Heart left ventricle (tissue), 16 donors: ENCODE results near the gene PRKN. TPM values are rescaled to one million over a fixed set of nuclear protein-coding genes. Genes with fewer than 3 reads are reported as not detected.

Experiments
- ATAC-seq, 4 donors: fragments of 200-7000 bp; cut with Tn5 transposase; one replicate each; pipeline ENCODE4 v1.9.1; 2020 to 2022; ENCODE audit warnings: moderate library complexity in 4 of 4, mild to moderate bottlenecking in 3 of 4, moderate number of reproducible peaks in 1 of 4
- DNase-seq, 5 donors: peaks; one replicate each; pipeline ENCODE4 v3.0.0-alpha.2; 2020
- H3K27ac ChIP-seq, 12 donors: fragments of 200-600 bp; sonication (generic) in 4 of 12; one replicate each; pipeline versions ENCODE4 v1.5.0 to v1.8.0; 2016 to 2022; ENCODE audit warnings: mild to moderate bottlenecking in 2 of 12
- H3K27me3 ChIP-seq, 9 donors: fragments of 200-600 bp; sonication (generic) in 2 of 9; one replicate each; pipeline versions ENCODE4 v1.5.1 to v1.8.0; 2016 to 2022; ENCODE audit warnings: mild to moderate bottlenecking in 3 of 9
- H3K36me3 ChIP-seq, 9 donors: fragments of 200-600 bp; sonication (generic) in 2 of 9; one replicate each; pipeline versions ENCODE4 v1.5.0 to v1.8.0; 2018 to 2022; ENCODE audit warnings: mild to moderate bottlenecking in 2 of 9
- H3K4me1 ChIP-seq, 12 donors: fragments of 200-600 bp; sonication (generic) in 4 of 12; one replicate each; pipeline versions ENCODE4 v1.5.0 to v1.8.0; 2016 to 2022; ENCODE audit warnings: mild to moderate bottlenecking in 3 of 12
- H3K4me3 ChIP-seq, 12 donors: fragments of 200-600 bp; sonication (generic) in 4 of 12; one replicate each; pipeline versions ENCODE4 v1.5.0 to v1.8.0; 2017 to 2022; ENCODE audit warnings: mild to moderate bottlenecking in 9 of 12, moderate library complexity in 4 of 12
- H3K9me3 ChIP-seq, 12 donors: fragments of 200-600 bp; sonication (generic) in 4 of 12; one replicate each; pipeline versions ENCODE4 v1.5.0 to v1.8.0; 2016 to 2022; ENCODE audit warnings: mild to moderate bottlenecking in 1 of 12
- POLR2A ChIP-seq, 2 donors: fragments of 450-650 bp; IDR thresholded peaks; one replicate each; pipeline ENCODE4 v1.6.1; 2017; ENCODE audit warnings: antibody characterized with exemption in 2 of 2, mild to moderate bottlenecking in 2 of 2, moderate library complexity in 2 of 2
- WGBS, 4 donors: extraction: QIAGEN DNeasy Blood & Tissue Kit in 2 of 4; methylation state at CpG; one replicate each; pipeline versions ENCODE4 v1.1.5 to v1.1.7; 2013 to 2018; 5-methylcytosine and 5-hydroxymethylcytosine counted together
- intact Hi-C, 10 donors: fragments of 100-400 bp; cut with DNase I; formaldehyde crosslinking; loops; one replicate each; pipeline versions ENCODE4 v1.11.1 to v1.14.2; 2022
- polyA plus RNA-seq, 2 donors: library from polyadenylated mRNA; stranded (reverse); fragments of 200-250 nt; gene quantifications; one replicate each; pipeline ENCODE4 v1.2.3, GENCODE V29; 2013
- total RNA-seq, 9 donors: library from RNA; depleted of rRNA in 2 of 9; stranded (reverse); fragments of >200 nt in 2 of 9; fragmentation: NEBNext Ultra II Directional in 3 of 9; extraction: Animal tissue kit (Norgen Biotek cat#: 25700) in 3 of 9; gene quantifications; one replicate each; pipeline versions ENCODE4 v1.1.0 to v1.2.4, GENCODE V29; 2016 to 2023
- TF ChIP-seq, protein P1 (sequence below), 12 donors: fragments of 200-600 bp; sonication (generic) in 4 of 12; IDR thresholded peaks; one replicate each; pipeline versions ENCODE4 v1.5.0 to v1.8.0; 2018 to 2022; ENCODE audit warnings: antibody characterized with exemption in 12 of 12, mild to moderate bottlenecking in 5 of 12
- donor health status: ischemic (EF 13 %, LVEDD 7.1; RV severe dilation, severe dysfunction).
- donor health status: healthy with polysubstance abuse.
- donor health status: DM: no; HTN: yes; CAD: no.
- donor health status: DM: no; HTN: no; CAD: no.
- donor health status: ischemic (EF 25% LVEDD 6.9; RV normal size, moderate dysfunction).
- donor health status: ischemic (EF 25% LVEDD 5.7; RV mildly dilated, moderate dysfunction).
- donor health status: healthy.
- donor health status: DM: yes; HTN: yes; CAD: no.
- donor health status: ischemic (EF 35%, LVEDD 5.7; RV mildly dilated, moderate dysfunction).
- donor health status: nonischemic (EF 11% LVEDD 7.7; RV severe dilation, severe dysfunction).
- donor health status: DM: yes; HTN: yes; CAD: no.
- donor health status: PGD.
- donor health status: ischemic (EF 29% LVEDD 5.4; RV normal size, mild dysfunction).
- donor health status: nonischemic (EF 23%, LVEDD 6.1; RV moderate dilation, normal function).

PRKN gene
- total and polyA plus RNA-seq, 11 donors: 3.4 to 32.5 (median 21.2) TPM

- no peak overlapping the region for H3K4me3 ChIP-seq
- no peaks in the 10 kb centered on the region for H3K9me3 ChIP-seq
- intact Hi-C loops: loop anchor here (2.0 to 10.0 kb wide), 5 partner anchors 270 to 298 kb away; no protein-coding TSS in a partner anchor
- H3K27ac ChIP-seq: no peak overlapping the region
- 63 to 79% (median 74%) methylated on average over 3 of the region's 3 CpGs for WGBS, 4 donors
- no peak for TF ChIP-seq POLR2A (IDR thresholded peaks at IDR 0.05)
- TF ChIP-seq, protein P1, sequence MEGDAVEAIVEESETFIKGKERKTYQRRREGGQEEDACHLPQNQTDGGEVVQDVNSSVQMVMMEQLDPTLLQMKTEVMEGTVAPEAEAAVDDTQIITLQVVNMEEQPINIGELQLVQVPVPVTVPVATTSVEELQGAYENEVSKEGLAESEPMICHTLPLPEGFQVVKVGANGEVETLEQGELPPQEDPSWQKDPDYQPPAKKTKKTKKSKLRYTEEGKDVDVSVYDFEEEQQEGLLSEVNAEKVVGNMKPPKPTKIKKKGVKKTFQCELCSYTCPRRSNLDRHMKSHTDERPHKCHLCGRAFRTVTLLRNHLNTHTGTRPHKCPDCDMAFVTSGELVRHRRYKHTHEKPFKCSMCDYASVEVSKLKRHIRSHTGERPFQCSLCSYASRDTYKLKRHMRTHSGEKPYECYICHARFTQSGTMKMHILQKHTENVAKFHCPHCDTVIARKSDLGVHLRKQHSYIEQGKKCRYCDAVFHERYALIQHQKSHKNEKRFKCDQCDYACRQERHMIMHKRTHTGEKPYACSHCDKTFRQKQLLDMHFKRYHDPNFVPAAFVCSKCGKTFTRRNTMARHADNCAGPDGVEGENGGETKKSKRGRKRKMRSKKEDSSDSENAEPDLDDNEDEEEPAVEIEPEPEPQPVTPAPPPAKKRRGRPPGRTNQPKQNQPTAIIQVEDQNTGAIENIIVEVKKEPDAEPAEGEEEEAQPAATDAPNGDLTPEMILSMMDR (IDR thresholded peaks at IDR 0.05): peak; percentile 21 to 63 (median 40)
- ATAC-seq: peak in 1 of 4 donors; percentile 51
- no peaks in the 10 kb centered on the region for H3K36me3 ChIP-seq
- H3K4me1 ChIP-seq: no peaks in the 10 kb centered on the region
- no peak for DNase-seq
- H3K27me3 ChIP-seq: no peaks in the 10 kb centered on the region
These were observed 1032.6 kb downstream of the PRKN start for GRCh38 chr6:161694995-161695394.

GRCh38 chr6:161686655-161687054 lies 1040.9 kb downstream of the PRKN start:
- DNase-seq: no peak
- 89 to 91% (median 91%) methylated on average over 4 of the region's 4 CpGs for WGBS, 4 donors
- H3K4me3 ChIP-seq: no peak overlapping the region
- H3K36me3 ChIP-seq: no peaks in the 10 kb centered on the region
- TF ChIP-seq POLR2A (IDR thresholded peaks at IDR 0.05): no peak
- TF ChIP-seq, protein P1 (IDR thresholded peaks at IDR 0.05): no peak
- intact Hi-C loops: no loop called here
- no peaks in the 10 kb centered on the region for H3K9me3 ChIP-seq
- no peak for ATAC-seq
- H3K27me3 ChIP-seq: no peaks in the 10 kb centered on the region
- H3K4me1 ChIP-seq: no peaks in the 10 kb centered on the region
- no peak overlapping the region for H3K27ac ChIP-seq

DNA sequence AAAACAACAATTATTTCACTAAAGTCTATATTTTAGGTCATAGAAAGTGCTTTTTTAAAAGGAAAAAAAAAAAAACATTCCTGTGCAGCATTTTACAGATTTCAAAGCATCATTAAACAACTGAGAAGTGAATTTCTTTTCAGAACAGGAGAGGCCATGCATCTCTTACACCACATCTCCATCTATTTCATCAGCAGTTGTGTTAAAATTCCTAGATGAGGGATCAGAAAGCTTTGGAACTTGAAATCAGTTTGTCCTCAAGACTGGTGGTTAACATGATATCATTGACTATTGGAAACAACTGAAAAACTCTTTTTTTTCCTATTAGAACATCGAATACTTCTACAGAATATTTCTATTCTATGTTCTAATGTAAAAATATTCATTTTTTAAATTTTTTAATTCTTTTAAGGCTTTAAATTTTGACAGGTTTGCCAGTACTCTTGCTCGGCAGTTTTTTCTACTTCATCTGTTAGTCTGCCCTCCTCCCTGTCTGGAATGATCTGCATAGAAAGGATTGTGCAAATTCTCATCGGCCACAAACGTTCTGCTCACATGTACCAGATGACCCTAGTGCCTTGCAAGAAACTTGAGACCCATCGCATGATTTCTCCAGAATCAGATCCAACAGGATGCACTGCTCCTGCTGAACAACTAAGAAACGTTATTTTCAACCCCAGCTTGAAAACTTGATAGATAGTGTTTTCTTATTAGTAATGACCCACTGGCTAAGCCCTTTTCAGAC lies 1042.7 kb downstream of the PRKN start:
- no peak for TF ChIP-seq POLR2A (IDR thresholded peaks at IDR 0.05)
- TF ChIP-seq, protein P1 (IDR thresholded peaks at IDR 0.05): no peak
- ATAC-seq: no peak
- Histone ChIP-seq H3K9me3 (no peaks in the 10 kb centered on the region), H3K27me3 (no peaks in the 10 kb centered on the region), H3K4me1 (no peaks in the 10 kb centered on the region), H3K4me3 (no peak overlapping the region), H3K36me3 (no peaks in the 10 kb centered on the region), H3K27ac (no peak overlapping the region)
- no peak for DNase-seq
- intact Hi-C loops: no loop called here
- WGBS, 4 donors: 74 to 84% (median 81%) methylated on average over 6 of the region's 6 CpGs

GRCh38 chr6:161683400-161683799 lies 1044.2 kb downstream of the PRKN start:
- WGBS, 4 donors: 90 to 100% (median 94%) methylated on average over 5 of the region's 5 CpGs
- no peak for DNase-seq

More at GRCh38 chr6:161683400-161683799, 1044.2 kb downstream of the PRKN start:
- H3K27ac ChIP-seq: no peak overlapping the region
- H3K27me3 ChIP-seq: no peaks in the 10 kb centered on the region
- H3K36me3 ChIP-seq: no peaks in the 10 kb centered on the region
- TF ChIP-seq POLR2A (IDR thresholded peaks at IDR 0.05): no peak
- TF ChIP-seq, protein P1 (IDR thresholded peaks at IDR 0.05): no peak
- intact Hi-C loops: no loop called here
- H3K4me1 ChIP-seq: no peaks in the 10 kb centered on the region
- no peaks in the 10 kb centered on the region for H3K9me3 ChIP-seq
- no peak overlapping the region for H3K4me3 ChIP-seq
- ATAC-seq: no peak
